Measurements from ENCODE around the gene TMC5. TPM values are rescaled to one million over a fixed set of nuclear protein-coding genes. Genes with fewer than 3 reads are reported as not detected.

Gene TMC5
- total and polyA plus RNA-seq, 2 of the 8 experiments (the other 6 are each of a cell fraction or from before 2014, with no cell fraction given): 1.6 to 1.8 TPM

GRCh38 chr16:19502395-19503131 lies 84.9 kb downstream of the TMC5 start:
- Histone ChIP-seq H2AFZ (ENCODE audit: low read length) (no peak overlapping the region), H2AK5ac (ENCODE audit: low read depth, low read length) (no peak overlapping the region), H3K9me3 (ENCODE audit: insufficient read depth in 2 of 2, low read depth in 1 of 2, low read length in 1 of 2) (no peaks in the 10 kb centered on the region), H3K4me1 (replicated peaks in 1 of 4; ENCODE audit: control insufficient read depth in 3 of 4, insufficient read depth in 4 of 4, low read length in 3 of 4) (no peaks in the 10 kb centered on the region), H3K23me2 (ENCODE audit: low read depth, low read length) (no peaks in the 10 kb centered on the region), H3K18ac (ENCODE audit: extremely low read depth, low read length) (no peak overlapping the region), H3K4me3 (ENCODE audit: extremely low read depth in 1 of 4, insufficient read depth in 2 of 4, low read depth in 3 of 4, low read length in 4 of 4) (no peak overlapping the region), H4K20me1 (replicated peaks in 1 of 2; ENCODE audit: control insufficient read depth in 1 of 2, insufficient read depth in 2 of 2, low read length in 2 of 2) (peaks cover 0 to 4% of the 10 kb centered on the region in 2 experiments), H2BK20ac (ENCODE audit: low read length) (no peak overlapping the region), H3K4ac (replicated peaks; ENCODE audit: insufficient read length, low read depth, low read length) (no peak overlapping the region), H2BK120ac (replicated peaks; ENCODE audit: low read depth, low read length) (no peak overlapping the region), H3K36me3 (ENCODE audit: control insufficient read depth in 2 of 4, insufficient read depth in 4 of 4, low read length in 3 of 4) (peaks cover 5 to 53% (median 41%) of the 10 kb centered on the region in 4 experiments), H3K79me1 (ENCODE audit: low read depth, low read length) (no peaks in the 10 kb centered on the region), H3K79me2 (ENCODE audit: control insufficient read depth in 1 of 2, insufficient read depth in 2 of 2, low read length in 2 of 2) (no peaks in the 10 kb centered on the region), H3K56ac (replicated peaks; ENCODE audit: insufficient read length, low read depth, low read length) (no peak overlapping the region), H2BK15ac (ENCODE audit: low read length) (no peak overlapping the region), H3K27me3 (replicated peaks in 1 of 4; ENCODE audit: control insufficient read depth in 3 of 4, extremely low read depth in 1 of 4, insufficient read depth in 3 of 4, low read length in 3 of 4) (no peaks in the 10 kb centered on the region), H3K23ac (ENCODE audit: insufficient read length) (no peak overlapping the region), H4K8ac (ENCODE audit: extremely low read depth, insufficient read depth, low read length) (no peak overlapping the region), H3K4me2 (ENCODE audit: insufficient read depth in 1 of 2, low read depth in 2 of 2, low read length in 2 of 2) (no peak overlapping the region), H2BK5ac (ENCODE audit: low read depth, low read length) (no peak overlapping the region), H3K27ac (ENCODE audit: low read depth, low read length) (no peak overlapping the region), H2BK12ac (ENCODE audit: low read depth, low read length) (no peak overlapping the region), H3K9ac (replicated peaks in 1 of 4; ENCODE audit: extremely low read depth in 1 of 4, low read depth in 3 of 4, low read length in 3 of 4) (no peak overlapping the region), H4K91ac (replicated peaks; ENCODE audit: insufficient read length, low read length) (no peak overlapping the region), H3K14ac (ENCODE audit: insufficient read length) (no peak overlapping the region), H4K5ac (ENCODE audit: insufficient read length, low read depth, low read length) (no peak overlapping the region)
- ChIA-PET CTCF (ENCODE audit: partially characterized antibody) (interaction anchor here (0.6 to 9.0 kb wide), 44 partner anchors 9 to 583 kb away, joined by 3 to 113 read pairs (median 4); partner anchors contain the start of genes CCP110 and VPS35L), POLR2A (ENCODE audit: partially characterized antibody) (interaction anchor here (0.8 to 1.8 kb wide), 5 partner anchors 37 to 112 kb away, joined by 3 to 5 read pairs (median 4); partner anchors contain the start of gene VPS35L)
- 97% methylated on average over 3 of the region's 3 CpGs; no CpG with 5 or more reads in 1 of the 2 experiments for WGBS, 2 experiments (ENCODE audit: extremely low coverage in 1 of 2, insufficient coverage in 1 of 2, insufficient read length in 1 of 2, insufficient replicate concordance in 2 of 2, low coverage in 1 of 2, low lambda C conversion rate in 2 of 2, missing lambda C conversion rate in 1 of 2)
- peak; percentile 19 for FAIRE-seq
- TF ChIP-seq BRCA1 (IDR thresholded peaks at IDR 0.05; ENCODE audit: low read depth, low read length) (no peak), YY1 (IDR thresholded peaks at IDR 0.05; ENCODE audit: low read depth, low read length) (peak; percentile 67; the same call in 1 of the 2 replicates), HDAC2 (IDR thresholded peaks at IDR 0.05; ENCODE audit: borderline replicate concordance in 1 of 2, low read depth in 2 of 2, low read length in 2 of 2) (peak in 1 of 2 experiments; percentile 66; a peak in 1 of 4 replicates), CTCF (IDR thresholded peaks at IDR 0.05; ENCODE audit: control extremely low read depth in 1 of 3, insufficient read depth in 1 of 3, low read depth in 1 of 3, low read length in 3 of 3) (peak in 2 of 3 experiments; percentile 70 to 79; a peak in 3 of 4 replicates), ZNF274 (IDR thresholded peaks at IDR 0.05; ENCODE audit: borderline replicate concordance, extremely low read depth, low read length) (no peak), RAD21 (IDR thresholded peaks at IDR 0.05 in 1 of 2, conservative IDR thresholded peaks at IDR 0.05 in 1 of 2; ENCODE audit: low read depth in 2 of 2, low read length in 2 of 2) (peak; percentile 80 to 92), BACH1 (IDR thresholded peaks at IDR 0.05; ENCODE audit: low read length) (no peak), SUZ12 (IDR thresholded peaks at IDR 0.05; ENCODE audit: low read length) (no peak), KDM1A (IDR thresholded peaks at IDR 0.05; ENCODE audit: borderline replicate concordance, low read length) (peak; percentile 94)
- peak in 1 of 2 experiments; percentile 83 for DNase-seq (ENCODE audit: low read depth in 1 of 2, low spot score in 2 of 2)
